CD4-positive, alpha-beta T cell treated with Interleukin-17A for 1 hour (primary cell): ENCODE results near the gene LAMTOR4.

ENCODE experiments used
- DNase-seq: peaks from one replicate; pipeline ENCODE4 v3.0.0-alpha.2; 2020

LAMTOR4 gene

GRCh38 chr7:100154651-100155491, 6.2 kb downstream of the LAMTOR4 start:
- no peak for DNase-seq

- no peak for DNase-seq
These were observed 7.0 kb downstream of the LAMTOR4 start for GRCh38 chr7:100155553-100156317.

- DNase-seq: peak; percentile 65
These were observed 7.8 kb downstream of the LAMTOR4 start for GRCh38 chr7:100156331-100157068.

GRCh38 chr7:100157069-100157333, 8.3 kb downstream of the LAMTOR4 start:
- no peak for DNase-seq

- no peak for DNase-seq
These were observed 8.9 kb downstream of the LAMTOR4 start for GRCh38 chr7:100157334-100158228.

- DNase-seq: peak; percentile 87
These were observed 9.7 kb downstream of the LAMTOR4 start, which contains the start of gene TRAPPC14 for GRCh38 chr7:100158229-100159098. TSS of gene TRAPPC14 (minus strand) at chr7:100158723. CDS start at chr7:100158499, 224 bp downstream.

GRCh38 chr7:100159099-100159623, 10.4 kb downstream of the LAMTOR4 start:
- no peak for DNase-seq

- DNase-seq: no peak
These were observed 11.3 kb downstream of the LAMTOR4 start for GRCh38 chr7:100160067-100160466.

GRCh38 chr7:100163006-100163531, 14.4 kb downstream of the LAMTOR4 start:
- DNase-seq: no peak

- no peak for DNase-seq
These were observed 15.2 kb downstream of the LAMTOR4 start for GRCh38 chr7:100163871-100164270.

- peak; percentile 56 for DNase-seq
These were observed 17.7 kb downstream of the LAMTOR4 start for GRCh38 chr7:100166317-100166940.

- DNase-seq: no peak
These were observed 18.5 kb downstream of the LAMTOR4 start for GRCh38 chr7:100166970-100167911.

- no peak for DNase-seq
These were observed 19.2 kb downstream of the LAMTOR4 start for GRCh38 chr7:100167912-100168323.

GRCh38 chr7:100169147-100169850, 20.6 kb downstream of the LAMTOR4 start:
- DNase-seq: no peak

- DNase-seq: no peak
These were observed 21.6 kb downstream of the LAMTOR4 start for GRCh38 chr7:100170101-100170897.

GRCh38 chr7:100171087-100171681, 22.5 kb downstream of the LAMTOR4 start:
- DNase-seq: peak; percentile 55

GRCh38 chr7:100171840-100172239, 23.1 kb downstream of the LAMTOR4 start:
- no peak for DNase-seq
